ENCODE measurements around the gene COL25A1. TPM values are rescaled to one million over a fixed set of nuclear protein-coding genes. Genes with fewer than 3 reads are reported as not detected.

COL25A1 gene
- total RNA-seq, 6 donors from 2014 or later: 0.15 to 0.79 (median 0.27) TPM; not detected in 2

DNA sequence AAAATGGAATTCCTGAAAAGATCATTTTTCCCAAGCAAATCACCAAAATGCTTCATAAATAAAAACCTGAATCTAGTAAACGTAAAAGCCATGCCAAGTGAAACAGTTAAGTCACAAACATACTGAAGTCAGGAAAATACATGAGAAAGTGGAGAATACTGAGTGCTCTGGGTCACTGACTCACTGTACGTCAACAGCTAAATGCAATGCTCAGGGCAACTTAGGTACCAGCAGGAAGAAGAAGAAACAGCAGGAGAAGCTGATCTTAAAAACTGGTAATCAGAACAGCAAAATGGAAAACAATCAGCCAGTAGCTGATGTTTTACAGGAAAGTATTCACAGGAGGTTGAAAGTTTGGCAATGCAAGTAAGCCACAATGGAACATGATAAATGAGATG lies 287.0 kb downstream of the COL25A1 start:
- no peaks in the 10 kb centered on the region for H3K27me3 ChIP-seq
- no peak overlapping the region for H3K4me3 ChIP-seq
- H3K9me3 ChIP-seq: no peaks in the 10 kb centered on the region
- H3K27ac ChIP-seq: no peak overlapping the region
- ATAC-seq (ENCODE audit: low FRiP score in 2 of 2) (no peak), DNase-seq (no peak)
- TF ChIP-seq POLR2AphosphoS5 (IDR thresholded peaks at IDR 0.05) (no peak), EP300 (IDR thresholded peaks at IDR 0.05) (no peak), POLR2A (IDR thresholded peaks at IDR 0.05) (no peak)
- TF ChIP-seq, protein P1, sequence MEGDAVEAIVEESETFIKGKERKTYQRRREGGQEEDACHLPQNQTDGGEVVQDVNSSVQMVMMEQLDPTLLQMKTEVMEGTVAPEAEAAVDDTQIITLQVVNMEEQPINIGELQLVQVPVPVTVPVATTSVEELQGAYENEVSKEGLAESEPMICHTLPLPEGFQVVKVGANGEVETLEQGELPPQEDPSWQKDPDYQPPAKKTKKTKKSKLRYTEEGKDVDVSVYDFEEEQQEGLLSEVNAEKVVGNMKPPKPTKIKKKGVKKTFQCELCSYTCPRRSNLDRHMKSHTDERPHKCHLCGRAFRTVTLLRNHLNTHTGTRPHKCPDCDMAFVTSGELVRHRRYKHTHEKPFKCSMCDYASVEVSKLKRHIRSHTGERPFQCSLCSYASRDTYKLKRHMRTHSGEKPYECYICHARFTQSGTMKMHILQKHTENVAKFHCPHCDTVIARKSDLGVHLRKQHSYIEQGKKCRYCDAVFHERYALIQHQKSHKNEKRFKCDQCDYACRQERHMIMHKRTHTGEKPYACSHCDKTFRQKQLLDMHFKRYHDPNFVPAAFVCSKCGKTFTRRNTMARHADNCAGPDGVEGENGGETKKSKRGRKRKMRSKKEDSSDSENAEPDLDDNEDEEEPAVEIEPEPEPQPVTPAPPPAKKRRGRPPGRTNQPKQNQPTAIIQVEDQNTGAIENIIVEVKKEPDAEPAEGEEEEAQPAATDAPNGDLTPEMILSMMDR (IDR thresholded peaks at IDR 0.05): no peak
- H3K36me3 ChIP-seq: no peaks in the 10 kb centered on the region
- 60 to 62% methylated on average over 2 of the region's 2 CpGs for WGBS, 2 donors
- H3K4me1 ChIP-seq: no peaks in the 10 kb centered on the region

- ATAC-seq (ENCODE audit: low FRiP score in 2 of 2) (no peak), DNase-seq (no peak)
- WGBS, 2 donors: 83 to 86% methylated on average over 11 of the region's 11 CpGs
- Histone ChIP-seq H3K27ac (no peak overlapping the region), H3K9me3 (no peaks in the 10 kb centered on the region), H3K27me3 (no peaks in the 10 kb centered on the region), H3K4me1 (no peaks in the 10 kb centered on the region), H3K36me3 (no peaks in the 10 kb centered on the region), H3K4me3 (no peak overlapping the region)
- no peak for TF ChIP-seq POLR2AphosphoS5 (IDR thresholded peaks at IDR 0.05)
- TF ChIP-seq, protein P1 (IDR thresholded peaks at IDR 0.05): no peak
Observed at GRCh38 chr4:109014593-109015412, 287.7 kb downstream of the COL25A1 start.

GRCh38 chr4:109012286-109012880 lies 290.1 kb downstream of the COL25A1 start:
- Histone ChIP-seq H3K27ac (no peak overlapping the region), H3K27me3 (no peaks in the 10 kb centered on the region), H3K9me3 (no peaks in the 10 kb centered on the region), H3K4me1 (no peaks in the 10 kb centered on the region), H3K36me3 (no peaks in the 10 kb centered on the region), H3K4me3 (no peak overlapping the region)
- 91 to 93% methylated on average over 7 to 23 of the region's 37 CpGs for whole genome bisulfite sequencing, 2 donors
- no peak for ATAC-seq (ENCODE audit: low FRiP score in 2 of 2)
- no peak for TF ChIP-seq POLR2A (IDR thresholded peaks at IDR 0.05)
- no peak for TF ChIP-seq EP300 (IDR thresholded peaks at IDR 0.05)
- TF ChIP-seq POLR2AphosphoS5 (IDR thresholded peaks at IDR 0.05): no peak
- TF ChIP-seq, protein P1 (IDR thresholded peaks at IDR 0.05): no peak
- peak in 1 of 2 donors; percentile 68 for DNase-seq

GRCh38 chr4:109011241-109012026 lies 291.0 kb downstream of the COL25A1 start:
- Histone ChIP-seq H3K4me1 (no peaks in the 10 kb centered on the region), H3K27ac (no peak overlapping the region), H3K9me3 (no peaks in the 10 kb centered on the region), H3K4me3 (no peak overlapping the region), H3K27me3 (no peaks in the 10 kb centered on the region), H3K36me3 (no peaks in the 10 kb centered on the region)
- DNase-seq (no peak), ATAC-seq (ENCODE audit: low FRiP score in 2 of 2) (no peak)
- TF ChIP-seq POLR2AphosphoS5 (IDR thresholded peaks at IDR 0.05) (no peak), POLR2A (IDR thresholded peaks at IDR 0.05) (no peak), EP300 (IDR thresholded peaks at IDR 0.05) (no peak)
- TF ChIP-seq, protein P1 (IDR thresholded peaks at IDR 0.05): no peak
- WGBS, 2 donors: 59 to 69% methylated on average over 3 of the region's 3 CpGs

Data from upper lobe of left lung (tissue), 6 donors.